ENCODE results near the gene NCEH1. TPM values are rescaled to one million over a fixed set of nuclear protein-coding genes. Genes with fewer than 3 reads are reported as not detected.

Gene NCEH1
- total and polyA plus RNA-seq, 2 of the 13 experiments (the other 11 are each of a cell fraction or from before 2014, with no cell fraction given) = 12.9 to 21.4 TPM

- TF ChIP-seq ZNF512 (CRISPR knock-in tag; IDR thresholded peaks at IDR 0.05) (no peak), NFYC (CRISPR knock-in tag; IDR thresholded peaks at IDR 0.05) (peak; percentile 93), XBP1 (CRISPR knock-in tag; IDR thresholded peaks at IDR 0.05) (no peak), ZBTB3 (CRISPR knock-in tag; IDR thresholded peaks at IDR 0.05; ENCODE audit: borderline replicate concordance, low read depth) (no peak), YEATS2 (CRISPR knock-in tag; IDR thresholded peaks at IDR 0.05; ENCODE audit: borderline replicate concordance) (peak; percentile 65; the same call in 1 of the 2 replicates), ZNF576 (CRISPR knock-in tag; IDR thresholded peaks at IDR 0.05) (no peak), HIC2 (CRISPR knock-in tag; IDR thresholded peaks at IDR 0.05; ENCODE audit: low read depth) (no peak), RAD51 (IDR thresholded peaks at IDR 0.05; ENCODE audit: borderline replicate concordance) (no peak), ZBTB44 (CRISPR knock-in tag; IDR thresholded peaks at IDR 0.05) (no peak), DRAP1 (CRISPR knock-in tag; IDR thresholded peaks at IDR 0.05) (peak; percentile 71), ZNF512B (CRISPR knock-in tag; IDR thresholded peaks at IDR 0.05; ENCODE audit: borderline replicate concordance) (no peak), NFYB (CRISPR knock-in tag; IDR thresholded peaks at IDR 0.05) (peak; percentile 94), SP4 (CRISPR knock-in tag; IDR thresholded peaks at IDR 0.05) (peak; percentile 16; the same call in 1 of the 2 replicates), FOSL1 (CRISPR knock-in tag; IDR thresholded peaks at IDR 0.05; ENCODE audit: borderline replicate concordance) (no peak), HDAC2 (CRISPR knock-in tag; IDR thresholded peaks at IDR 0.05) (peak; percentile 65), ASH2L (IDR thresholded peaks at IDR 0.05; ENCODE audit: insufficient read length, low read depth, low read length) (peak; percentile 91), GMEB2 (CRISPR knock-in tag; IDR thresholded peaks at IDR 0.05; ENCODE audit: low read depth) (peak; percentile 48; the same call in 1 of the 2 replicates), RFX3 (CRISPR knock-in tag; IDR thresholded peaks at IDR 0.05) (no peak)
Observed at GRCh38 chr3:172750368-172751174, 39.7 kb upstream of the NCEH1 start, which contains the start of gene ECT2 (continued).
